HepG2 (cell line): ENCODE data around the gene SIRT7. TPM values are rescaled to one million over a fixed set of nuclear protein-coding genes. Genes with fewer than 3 reads are reported as not detected.

Experiments used
- BRF2 ChIP-seq: sonication (generic); formaldehyde crosslinking; IDR thresholded peaks from 2 replicates; pipeline ENCODE4 v1.8.1; 2022; ENCODE audit warnings: mild to moderate bottlenecking, missing genetic modification reagents
- CC2D1A ChIP-seq: sonication (generic); formaldehyde crosslinking; IDR thresholded peaks from 2 replicates; pipeline ENCODE4 v1.8.1; 2023; ENCODE audit warnings: mild to moderate bottlenecking, missing genetic modification reagents
- ELF4 ChIP-seq: sonication (generic); formaldehyde crosslinking; IDR thresholded peaks from 2 replicates; pipeline ENCODE4 v1.5.0; 2020; ENCODE audit warnings: missing genetic modification reagents, mild to moderate bottlenecking, moderate library complexity, borderline replicate concordance
- ERF ChIP-seq: IDR thresholded peaks from 2 replicates; pipeline ENCODE4 v1.6.1; 2018; ENCODE audit warnings: missing biosample characterization, missing genetic modification reagents
- ETS1 ChIP-seq: sonication (generic); formaldehyde crosslinking; IDR thresholded peaks from 2 replicates; pipeline ENCODE4 v1.4.0; 2020; ENCODE audit warnings: missing genetic modification reagents
- HOXA3 ChIP-seq: sonication (generic); formaldehyde crosslinking; IDR thresholded peaks from 2 replicates; pipeline ENCODE4 v1.5.0; 2020; ENCODE audit warnings: missing genetic modification reagents
- PPARG ChIP-seq: conservative IDR thresholded peaks from 2 replicates; pipeline ENCODE4 v1.6.1; 2016; ENCODE audit warnings: missing biosample characterization, missing genetic modification reagents
- PRMT3 ChIP-seq: sonication (generic); formaldehyde crosslinking; IDR thresholded peaks from 2 replicates; pipeline ENCODE4 v1.8.1; 2022; ENCODE audit warnings: low read depth, mild to moderate bottlenecking, moderate library complexity, missing genetic modification reagents, borderline replicate concordance
- PTBP1 ChIP-seq: fragments of 200-400 bp; formaldehyde crosslinking; IDR thresholded peaks from 2 replicates; pipeline ENCODE4 v1.6.1; 2018; ENCODE audit warnings: low read length, low read depth; ENCODE audit not compliant: poor library complexity, severe bottlenecking
- SMAD9 ChIP-seq: sonication (generic); formaldehyde crosslinking; IDR thresholded peaks from 2 replicates; pipeline ENCODE4 v1.5.1; 2020; ENCODE audit warnings: mild to moderate bottlenecking, missing genetic modification reagents
- TCF7L2 ChIP-seq: IDR thresholded peaks from 2 replicates; pipeline ENCODE4 v1.6.1; 2011; ENCODE audit warnings: mild to moderate bottlenecking, low read depth, low read length, moderate library complexity
- TFDP1 ChIP-seq: IDR thresholded peaks from 2 replicates; pipeline ENCODE4 v1.6.1; 2016; ENCODE audit warnings: missing compliant biosample characterization, missing genetic modification reagents, borderline replicate concordance
- ZBTB46 ChIP-seq: sonication (generic); formaldehyde crosslinking; IDR thresholded peaks from 2 replicates; pipeline ENCODE4 v1.4.0; 2020; ENCODE audit warnings: mild to moderate bottlenecking, missing genetic modification reagents, borderline replicate concordance
- ZNF10 ChIP-seq: sonication (generic); formaldehyde crosslinking; IDR thresholded peaks from 2 replicates; pipeline ENCODE4 v1.4.0; 2020; ENCODE audit warnings: mild to moderate bottlenecking, low read depth, missing genetic modification reagents, borderline replicate concordance
- ZNF260 ChIP-seq: sonication (generic); formaldehyde crosslinking; IDR thresholded peaks from 2 replicates; pipeline ENCODE4 v1.4.0; 2020; ENCODE audit warnings: missing genetic modification reagents, low read depth, mild to moderate bottlenecking, borderline replicate concordance
- ZNF34 ChIP-seq: sonication (generic); formaldehyde crosslinking; IDR thresholded peaks from 2 replicates; pipeline ENCODE4 v1.4.0; 2020; ENCODE audit warnings: mild to moderate bottlenecking, missing genetic modification reagents, borderline replicate concordance
- ZNF746 ChIP-seq: sonication (generic); formaldehyde crosslinking; IDR thresholded peaks from 2 replicates; pipeline ENCODE4 v1.8.0; 2022; ENCODE audit warnings: mild to moderate bottlenecking, missing genetic modification reagents
- ZNF790 ChIP-seq: sonication (generic); formaldehyde crosslinking; IDR thresholded peaks from 2 replicates; pipeline ENCODE4 v1.8.0; 2022; ENCODE audit warnings: missing genetic modification reagents, mild to moderate bottlenecking, borderline replicate concordance
- ZNF83 ChIP-seq: sonication (generic); formaldehyde crosslinking; IDR thresholded peaks from 2 replicates; pipeline ENCODE4 v1.4.0; 2020; ENCODE audit warnings: missing genetic modification reagents, mild to moderate bottlenecking, borderline replicate concordance
- ZSCAN30 ChIP-seq: sonication (generic); formaldehyde crosslinking; IDR thresholded peaks from 2 replicates; pipeline ENCODE4 v1.5.0; 2020; ENCODE audit warnings: mild to moderate bottlenecking, missing genetic modification reagents
- polyA plus RNA-seq, 8 experiments: library from polyadenylated mRNA; depleted of rRNA in 3 of 8; stranded (reverse) in 7 of 8; unstranded in 1 of 8; fragments of >200 nt; fragmentation: Illumina TruSeq in 4 of 8; extraction: Trizol in 4 of 8; gene quantifications; 2 replicates each; pipeline versions ENCODE4 v1.2.1 to v1.2.3, GENCODE V29; 2011 to 2016; ENCODE audit warnings: low read depth in 4 of 8, missing spikeins in 1 of 8, mixed read lengths in 1 of 8; ENCODE audit not compliant: insufficient read depth in 1 of 8
- total RNA-seq, 5 experiments: library from RNA; depleted of rRNA; stranded (reverse); fragments of >200 nt; fragmentation: Illumina TruSeq; extraction: Trizol; gene quantifications; 2 replicates each; pipeline ENCODE4 v1.2.3, GENCODE V29; 2016; ENCODE audit warnings: low read depth in 1 of 5

Gene SIRT7
- total and polyA plus RNA-seq, 2 of the 13 experiments (the other 11 are each of a cell fraction or from before 2014, with no cell fraction given), result 8.3 to 24.8 TPM

GRCh38 chr17:81890447-81891302 lies 27.3 kb downstream of the SIRT7 start (continued):
- TF ChIP-seq HOXA3 (CRISPR knock-in tag) (peak; percentile 25; the same call in 1 of the 2 replicates), TFDP1 (peak; percentile 30; the same call in 1 of the 2 replicates), TCF7L2 (no peak), ZNF746 (CRISPR knock-in tag) (0 out of 2 replicates have a peak, but pooled peaks have one; percentile 34), ELF4 (CRISPR knock-in tag) (no peak), ZBTB46 (no peak), SMAD9 (CRISPR knock-in tag) (no peak), ZNF10 (CRISPR knock-in tag) (no peak), CC2D1A (no peak), PPARG (CRISPR knock-in tag) (no peak), ZNF83 (CRISPR knock-in tag) (no peak), ERF (CRISPR knock-in tag) (no peak), ZSCAN30 (CRISPR knock-in tag) (no peak), PRMT3 (CRISPR knock-in tag) (no peak), PTBP1 (no peak), ZNF790 (CRISPR knock-in tag) (no peak), ETS1 (CRISPR knock-in tag) (no peak), ZNF260 (CRISPR knock-in tag) (no peak), BRF2 (no peak), ZNF34 (CRISPR knock-in tag) (no peak)
